ENCODE data around the gene CASS4.

GRCh38 chr20:56487216-56487615, 75.2 kb downstream of the CASS4 start:
- no peak for TF ChIP-seq POLR2A (IDR thresholded peaks at IDR 0.05)
- TF ChIP-seq EP300 (IDR thresholded peaks at IDR 0.05; ENCODE audit: low read depth) = no peak

All from transverse colon (tissue), 1 donor.